ENCODE data around the gene COL4A2.

COL4A2 gene

DNA sequence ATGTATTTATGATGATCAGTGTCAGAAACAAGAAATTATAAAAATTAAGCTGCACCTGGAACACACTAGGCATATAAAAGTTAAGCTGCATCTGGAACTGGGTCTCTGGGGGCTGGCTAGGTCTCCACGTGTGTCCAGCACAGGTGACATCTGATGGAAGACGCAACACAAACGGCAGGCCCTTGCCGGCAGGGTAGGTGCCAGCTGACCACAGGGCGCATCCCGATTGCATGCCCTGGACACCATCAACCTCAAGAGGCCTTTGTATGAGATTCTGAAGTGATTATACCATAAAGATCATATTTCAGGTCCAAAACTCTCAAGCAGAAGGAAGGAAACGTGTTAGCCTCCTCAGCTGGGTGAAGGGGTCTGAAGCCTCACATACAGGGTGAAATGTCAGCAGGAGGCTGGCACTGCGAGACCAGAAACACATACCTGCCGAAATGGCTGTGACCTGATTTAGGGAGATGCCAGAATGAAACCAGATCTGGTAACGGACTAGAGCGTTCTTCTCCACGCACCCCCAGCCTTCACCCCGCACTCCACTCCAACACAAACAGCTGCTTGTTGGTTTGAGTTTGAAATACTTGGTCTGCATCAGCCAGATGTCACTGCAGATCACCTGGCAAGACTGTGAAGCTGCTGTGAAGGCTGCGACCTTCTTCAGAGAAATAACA is 37.4 kb upstream of the COL4A2 start:
- Histone ChIP-seq H3K9me3 (ENCODE audit: severe bottlenecking) (no peaks in the 10 kb centered on the region), H3K27ac (no peak overlapping the region), H3K4me3 (ENCODE audit: low read depth, low read length) (no peak overlapping the region), H3K36me3 (no peaks in the 10 kb centered on the region), H3K27me3 (ENCODE audit: insufficient read depth, low read depth, severe bottlenecking) (no peaks in the 10 kb centered on the region)
- DNase-seq, result no peak
- TF ChIP-seq, protein P1, sequence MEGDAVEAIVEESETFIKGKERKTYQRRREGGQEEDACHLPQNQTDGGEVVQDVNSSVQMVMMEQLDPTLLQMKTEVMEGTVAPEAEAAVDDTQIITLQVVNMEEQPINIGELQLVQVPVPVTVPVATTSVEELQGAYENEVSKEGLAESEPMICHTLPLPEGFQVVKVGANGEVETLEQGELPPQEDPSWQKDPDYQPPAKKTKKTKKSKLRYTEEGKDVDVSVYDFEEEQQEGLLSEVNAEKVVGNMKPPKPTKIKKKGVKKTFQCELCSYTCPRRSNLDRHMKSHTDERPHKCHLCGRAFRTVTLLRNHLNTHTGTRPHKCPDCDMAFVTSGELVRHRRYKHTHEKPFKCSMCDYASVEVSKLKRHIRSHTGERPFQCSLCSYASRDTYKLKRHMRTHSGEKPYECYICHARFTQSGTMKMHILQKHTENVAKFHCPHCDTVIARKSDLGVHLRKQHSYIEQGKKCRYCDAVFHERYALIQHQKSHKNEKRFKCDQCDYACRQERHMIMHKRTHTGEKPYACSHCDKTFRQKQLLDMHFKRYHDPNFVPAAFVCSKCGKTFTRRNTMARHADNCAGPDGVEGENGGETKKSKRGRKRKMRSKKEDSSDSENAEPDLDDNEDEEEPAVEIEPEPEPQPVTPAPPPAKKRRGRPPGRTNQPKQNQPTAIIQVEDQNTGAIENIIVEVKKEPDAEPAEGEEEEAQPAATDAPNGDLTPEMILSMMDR (IDR thresholded peaks at IDR 0.05; ENCODE audit: low read depth, low read length), result no peak

DNA sequence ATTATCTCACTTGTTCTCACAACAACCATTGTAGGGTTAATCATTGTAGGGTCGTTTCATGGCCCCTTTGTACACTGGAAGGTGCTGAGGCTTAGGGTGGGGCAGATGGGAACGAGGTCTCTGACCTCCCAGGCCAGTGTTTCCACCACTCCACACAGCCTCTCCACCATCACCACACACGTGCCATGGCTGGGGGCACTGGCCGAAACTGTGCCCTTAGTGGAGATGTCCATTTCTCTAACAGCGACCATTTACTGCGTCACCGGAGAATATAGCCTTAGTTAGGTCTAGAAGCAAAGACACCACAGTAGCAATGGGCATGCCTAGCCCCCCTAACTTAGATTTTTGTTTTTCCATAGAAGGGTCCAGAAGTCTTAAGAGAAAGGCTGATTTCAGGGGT is 36.6 kb upstream of the COL4A2 start:
- H3K27ac ChIP-seq, result no peak overlapping the region
- no peaks in the 10 kb centered on the region for H3K9me3 ChIP-seq (ENCODE audit: severe bottlenecking)
- TF ChIP-seq, protein P1 (IDR thresholded peaks at IDR 0.05; ENCODE audit: low read depth, low read length), result no peak
- no peak overlapping the region for H3K4me3 ChIP-seq (ENCODE audit: low read depth, low read length)
- H3K36me3 ChIP-seq, result no peaks in the 10 kb centered on the region
- no peak for DNase-seq
- no peaks in the 10 kb centered on the region for H3K27me3 ChIP-seq (ENCODE audit: insufficient read depth, low read depth, severe bottlenecking)

DNA sequence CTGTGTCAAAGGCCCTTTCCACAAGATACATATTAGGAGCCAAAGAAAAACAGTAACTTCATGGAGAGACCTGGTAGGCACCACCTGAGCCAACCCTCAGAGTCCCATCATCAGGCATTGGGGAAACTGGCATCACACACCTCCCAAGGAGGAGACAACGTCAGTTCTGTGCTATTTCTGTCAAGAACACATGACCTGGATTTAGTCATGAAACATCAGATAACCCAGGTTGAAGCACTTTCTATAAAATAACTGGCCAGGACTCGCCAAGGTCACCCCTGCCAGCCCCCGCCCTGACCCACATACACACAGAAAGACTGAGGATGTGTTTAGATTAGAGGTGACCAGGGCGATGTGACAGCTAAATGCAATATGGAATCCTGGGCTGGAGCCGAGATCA is 35.8 kb upstream of the COL4A2 start:
- DNase-seq, result no peak
- no peaks in the 10 kb centered on the region for H3K9me3 ChIP-seq (ENCODE audit: severe bottlenecking)
- H3K4me3 ChIP-seq (ENCODE audit: low read depth, low read length), result no peak overlapping the region
- no peaks in the 10 kb centered on the region for H3K27me3 ChIP-seq (ENCODE audit: insufficient read depth, low read depth, severe bottlenecking)
- H3K27ac ChIP-seq, result no peak overlapping the region
- TF ChIP-seq, protein P1 (IDR thresholded peaks at IDR 0.05; ENCODE audit: low read depth, low read length), result no peak
- no peaks in the 10 kb centered on the region for H3K36me3 ChIP-seq

DNA sequence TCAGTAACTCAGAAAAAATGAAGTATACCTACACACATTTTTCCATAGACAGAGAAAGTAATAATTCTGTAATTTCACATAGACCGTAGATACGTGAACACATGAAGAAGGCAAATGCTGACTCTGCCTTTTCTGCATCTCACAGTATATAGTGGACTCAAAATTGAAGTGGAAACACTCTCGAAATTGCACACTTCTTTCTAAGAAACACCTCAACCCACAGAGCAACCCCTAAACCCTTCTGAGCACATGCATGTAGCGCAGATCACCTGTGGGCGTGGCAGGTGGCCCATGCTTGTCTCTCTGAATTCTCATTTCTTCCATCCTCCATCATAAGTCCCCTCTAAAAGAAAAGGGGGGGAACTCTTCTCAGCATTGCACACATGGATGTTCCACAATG is 34.9 kb upstream of the COL4A2 start:
- Histone ChIP-seq H3K36me3 (no peaks in the 10 kb centered on the region), H3K27ac (no peak overlapping the region), H3K27me3 (ENCODE audit: insufficient read depth, low read depth, severe bottlenecking) (no peaks in the 10 kb centered on the region), H3K9me3 (ENCODE audit: severe bottlenecking) (no peaks in the 10 kb centered on the region), H3K4me3 (ENCODE audit: low read depth, low read length) (no peak overlapping the region)
- TF ChIP-seq, protein P1 (IDR thresholded peaks at IDR 0.05; ENCODE audit: low read depth, low read length), result no peak
- no peak for DNase-seq

DNA sequence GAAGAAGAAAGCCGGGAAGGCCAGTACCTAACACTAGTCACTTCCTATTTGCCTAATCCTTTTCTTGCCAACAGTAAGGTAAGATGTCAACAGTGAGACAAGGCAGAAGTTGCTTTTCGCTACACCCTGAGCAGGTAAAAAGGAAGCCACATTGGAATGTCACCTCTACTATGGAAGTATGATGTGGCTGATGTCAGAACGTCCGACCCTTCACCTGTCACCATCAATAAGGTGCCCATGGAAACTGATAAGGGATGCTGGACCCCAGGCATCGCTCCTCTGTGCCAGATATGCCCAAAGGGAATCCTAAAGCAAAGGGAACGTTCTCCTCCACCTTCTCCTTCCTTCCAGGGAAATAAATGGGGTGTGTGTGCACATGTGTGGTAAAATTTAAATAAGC is 34.4 kb upstream of the COL4A2 start:
- no peak overlapping the region for H3K4me3 ChIP-seq (ENCODE audit: low read depth, low read length)
- H3K27ac ChIP-seq, result no peak overlapping the region
- H3K27me3 ChIP-seq (ENCODE audit: insufficient read depth, low read depth, severe bottlenecking), result no peaks in the 10 kb centered on the region
- no peaks in the 10 kb centered on the region for H3K9me3 ChIP-seq (ENCODE audit: severe bottlenecking)
- DNase-seq, result no peak
- H3K36me3 ChIP-seq, result no peaks in the 10 kb centered on the region
- TF ChIP-seq, protein P1 (IDR thresholded peaks at IDR 0.05; ENCODE audit: low read depth, low read length), result no peak

DNA sequence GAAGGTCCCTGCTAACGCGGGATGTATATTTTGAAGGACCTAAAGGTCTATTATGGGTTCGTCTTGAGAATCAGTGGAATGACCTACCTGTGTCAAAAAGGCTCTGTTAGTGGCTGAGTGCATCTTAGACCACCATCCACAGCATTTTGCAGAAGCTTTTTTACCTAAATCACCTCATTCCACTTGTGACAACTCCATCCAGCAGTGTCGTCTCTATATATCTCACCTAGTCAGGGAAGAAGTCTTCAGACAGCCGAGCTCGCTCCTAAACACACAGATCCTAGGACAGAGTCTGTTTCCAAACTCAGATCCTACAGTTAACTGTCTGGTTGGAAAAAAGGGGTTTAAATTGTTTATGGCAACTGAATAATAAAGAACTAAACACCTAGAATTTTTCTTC is 33.8 kb upstream of the COL4A2 start:
- H3K4me3 ChIP-seq (ENCODE audit: low read depth, low read length), result no peak overlapping the region
- TF ChIP-seq, protein P1 (IDR thresholded peaks at IDR 0.05; ENCODE audit: low read depth, low read length), result no peak
- no peaks in the 10 kb centered on the region for H3K27me3 ChIP-seq (ENCODE audit: insufficient read depth, low read depth, severe bottlenecking)
- H3K36me3 ChIP-seq, result no peaks in the 10 kb centered on the region
- H3K27ac ChIP-seq, result no peak overlapping the region
- DNase-seq, result no peak
- no peaks in the 10 kb centered on the region for H3K9me3 ChIP-seq (ENCODE audit: severe bottlenecking)

Measured in WERI-Rb-1 (cell line).